Tibial nerve (tissue), 4 donors: Measurements from ENCODE around the gene CTNND2. TPM values are rescaled to one million over a fixed set of nuclear protein-coding genes. Genes with fewer than 3 reads are reported as not detected.

Experiments used
- DNase-seq, 2 donors: peaks; one replicate each; pipeline ENCODE4 v3.0.0-alpha.2; 2019; ENCODE audit warnings: low spot score in 2 of 2
- H3K27ac ChIP-seq, 4 donors: fragments of 200-600 bp; sonication (generic) in 3 of 4; one replicate each; pipeline ENCODE4 v1.5.1; 2017 to 2019; ENCODE audit warnings: mild to moderate bottlenecking in 1 of 4
- H3K27me3 ChIP-seq, 2 donors: fragments of 200-600 bp; sonication (generic) in 1 of 2; one replicate each; pipeline versions ENCODE4 v1.5.1 to v1.6.0; 2017 to 2019
- H3K36me3 ChIP-seq, 3 donors: fragments of 200-600 bp; sonication (generic); one replicate each; pipeline ENCODE4 v1.5.1; 2018 to 2019
- H3K4me1 ChIP-seq, 4 donors: fragments of 200-600 bp; sonication (generic) in 3 of 4; one replicate each; pipeline ENCODE4 v1.5.1; 2017 to 2019
- H3K4me3 ChIP-seq, 4 donors: fragments of 200-600 bp; sonication (generic) in 3 of 4; one replicate each; pipeline ENCODE4 v1.5.1; 2017 to 2019; ENCODE audit warnings: mild to moderate bottlenecking in 1 of 4, moderate library complexity in 1 of 4
- H3K9me3 ChIP-seq, 4 donors: fragments of 200-600 bp; sonication (generic) in 3 of 4; one replicate each; pipeline ENCODE4 v1.5.1; 2017 to 2019
- CTCF ChIP-seq, 5 experiments: fragments of 200-600 bp in 3 of 5; fragments of 450-650 bp in 2 of 5; sonication (generic) in 3 of 5; IDR thresholded peaks; one replicate each; pipeline ENCODE4 v1.5.1; 2016 to 2019; ENCODE audit warnings: antibody characterized with exemption in 5 of 5, mild to moderate bottlenecking in 3 of 5, moderate library complexity in 2 of 5
- EP300 ChIP-seq, 2 donors: sonication (generic); formaldehyde crosslinking; IDR thresholded peaks; one replicate each; pipeline ENCODE4 v1.6.1; 2017; ENCODE audit warnings: antibody characterized with exemption in 2 of 2, mild to moderate bottlenecking in 1 of 2
- POLR2A ChIP-seq, 2 donors: fragments of 450-650 bp; IDR thresholded peaks; one replicate each; pipeline ENCODE4 v1.6.1; 2017; ENCODE audit warnings: antibody characterized with exemption in 2 of 2, mild to moderate bottlenecking in 2 of 2, moderate library complexity in 2 of 2
- WGBS, 2 donors: methylation state at CpG; one replicate each; pipeline ENCODE4 v1.1.5; 2018; 5-methylcytosine and 5-hydroxymethylcytosine counted together
- total RNA-seq, 4 donors: library from RNA; depleted of rRNA; stranded (reverse); fragments of >200 nt; gene quantifications; one replicate each; pipeline ENCODE4 v1.1.0, GENCODE V29; 2016

CTNND2 gene
- total RNA-seq, 4 donors from 2014 or later, result 1.5 to 5.7 (median 2.5) TPM; not detected in 1

GRCh38 chr5:11273180-11273903 lies 630.9 kb downstream of the CTNND2 start:
- Histone ChIP-seq H3K27ac (no peak overlapping the region), H3K27me3 (no peaks in the 10 kb centered on the region), H3K4me1 (no peaks in the 10 kb centered on the region), H3K36me3 (no peaks in the 10 kb centered on the region), H3K4me3 (no peak overlapping the region), H3K9me3 (no peaks in the 10 kb centered on the region)
- TF ChIP-seq POLR2A (IDR thresholded peaks at IDR 0.05) (no peak), EP300 (IDR thresholded peaks at IDR 0.05) (no peak), CTCF (IDR thresholded peaks at IDR 0.05) (no peak)
- WGBS, 2 donors, result 87 to 89% methylated on average over 11 of the region's 11 CpGs
- no peak for DNase-seq

GRCh38 chr5:11269515-11269914 lies 634.7 kb downstream of the CTNND2 start:
- no peak overlapping the region for H3K4me3 ChIP-seq
- TF ChIP-seq CTCF (IDR thresholded peaks at IDR 0.05) (no peak), POLR2A (IDR thresholded peaks at IDR 0.05) (no peak), EP300 (IDR thresholded peaks at IDR 0.05) (no peak)
- H3K9me3 ChIP-seq, result no peaks in the 10 kb centered on the region
- WGBS, 2 donors, result 92 to 94% methylated on average over 3 of the region's 3 CpGs
- H3K4me1 ChIP-seq, result no peaks in the 10 kb centered on the region
- no peaks in the 10 kb centered on the region for H3K27me3 ChIP-seq
- no peaks in the 10 kb centered on the region for H3K36me3 ChIP-seq
- no peak for DNase-seq
- no peak overlapping the region for H3K27ac ChIP-seq

GRCh38 chr5:11268891-11269290 lies 635.4 kb downstream of the CTNND2 start:
- no peak overlapping the region for H3K27ac ChIP-seq
- DNase-seq, result no peak
- no peaks in the 10 kb centered on the region for H3K27me3 ChIP-seq
- H3K9me3 ChIP-seq, result no peaks in the 10 kb centered on the region
- H3K4me3 ChIP-seq, result no peak overlapping the region
- TF ChIP-seq EP300 (IDR thresholded peaks at IDR 0.05), result no peak
- TF ChIP-seq POLR2A (IDR thresholded peaks at IDR 0.05), result no peak
- no peak for TF ChIP-seq CTCF (IDR thresholded peaks at IDR 0.05)
- H3K4me1 ChIP-seq, result no peaks in the 10 kb centered on the region
- 83 to 85% methylated on average over 6 of the region's 6 CpGs for WGBS, 2 donors
- no peaks in the 10 kb centered on the region for H3K36me3 ChIP-seq

- Histone ChIP-seq H3K27me3 (no peaks in the 10 kb centered on the region), H3K4me3 (no peak overlapping the region), H3K27ac (no peak overlapping the region), H3K9me3 (no peaks in the 10 kb centered on the region), H3K4me1 (no peaks in the 10 kb centered on the region), H3K36me3 (no peaks in the 10 kb centered on the region)
- TF ChIP-seq CTCF (IDR thresholded peaks at IDR 0.05) (no peak), POLR2A (IDR thresholded peaks at IDR 0.05) (no peak), EP300 (IDR thresholded peaks at IDR 0.05) (no peak)
- no peak for DNase-seq
- WGBS, 2 donors, result 91 to 92% methylated on average over 2 of the region's 2 CpGs
These were observed 637.9 kb downstream of the CTNND2 start for GRCh38 chr5:11266331-11266730.

- TF ChIP-seq POLR2A (IDR thresholded peaks at IDR 0.05) (no peak), EP300 (IDR thresholded peaks at IDR 0.05) (no peak), CTCF (IDR thresholded peaks at IDR 0.05) (no peak)
- no peak overlapping the region for H3K27ac ChIP-seq
- no peaks in the 10 kb centered on the region for H3K27me3 ChIP-seq
- no peak for DNase-seq
- H3K4me1 ChIP-seq, result no peaks in the 10 kb centered on the region
- no peaks in the 10 kb centered on the region for H3K9me3 ChIP-seq
- no peaks in the 10 kb centered on the region for H3K36me3 ChIP-seq
- H3K4me3 ChIP-seq, result no peak overlapping the region
- WGBS, 2 donors, result 39 to 44% methylated on average over 6 of the region's 6 CpGs
These were observed 643.0 kb downstream of the CTNND2 start for GRCh38 chr5:11261241-11261640.
